HepG2 (cell line): ENCODE measurements around the gene ERF. TPM values are rescaled to one million over a fixed set of nuclear protein-coding genes. Genes with fewer than 3 reads are reported as not detected.

Source experiments
- ARID4A ChIP-seq: sonication (generic); formaldehyde crosslinking; IDR thresholded peaks from 2 replicates; pipeline ENCODE4 v1.5.0; 2020; ENCODE audit warnings: mild to moderate bottlenecking, missing genetic modification reagents, borderline replicate concordance
- FUBP1 ChIP-seq: sonication (generic); formaldehyde crosslinking; IDR thresholded peaks from 2 replicates; pipeline ENCODE4 v1.5.1; 2020; ENCODE audit warnings: missing genetic modification reagents, mild to moderate bottlenecking, borderline replicate concordance
- GRHL1 ChIP-seq: sonication (generic); formaldehyde crosslinking; conservative IDR thresholded peaks from 2 replicates; pipeline ENCODE4 v1.8.0; 2022; ENCODE audit warnings: missing genetic modification reagents
- MAF1 ChIP-seq: sonication (generic); formaldehyde crosslinking; IDR thresholded peaks from 2 replicates; pipeline ENCODE4 v1.5.0; 2020; ENCODE audit warnings: missing genetic modification reagents, borderline replicate concordance
- NFATC3 ChIP-seq: sonication (generic); formaldehyde crosslinking; IDR thresholded peaks from 2 replicates; pipeline ENCODE4 v1.5.1; 2020; ENCODE audit warnings: mild to moderate bottlenecking, missing genetic modification reagents
- PHF8 ChIP-seq: sonication (generic); formaldehyde crosslinking; IDR thresholded peaks from 2 replicates; pipeline ENCODE4 v1.5.0; 2020; ENCODE audit warnings: missing genetic modification reagents
- SIX4 ChIP-seq: sonication (generic); formaldehyde crosslinking; IDR thresholded peaks from 2 replicates; pipeline ENCODE4 v1.4.0; 2020; ENCODE audit warnings: missing genetic modification reagents
- SRY ChIP-seq: sonication (generic); formaldehyde crosslinking; IDR thresholded peaks from 2 replicates; pipeline ENCODE4 v1.8.0; 2022; ENCODE audit warnings: mild to moderate bottlenecking, missing genetic modification reagents
- ZIK1 ChIP-seq: sonication (generic); formaldehyde crosslinking; IDR thresholded peaks from 2 replicates; pipeline ENCODE4 v1.5.0; 2020; ENCODE audit warnings: mild to moderate bottlenecking, low read depth, missing genetic modification reagents, borderline replicate concordance
- ZNF251 ChIP-seq: sonication (generic); formaldehyde crosslinking; IDR thresholded peaks from 2 replicates; pipeline ENCODE4 v1.9.0; 2021; ENCODE audit warnings: mild to moderate bottlenecking, missing genetic modification reagents
- ZNF570 ChIP-seq: sonication (generic); formaldehyde crosslinking; IDR thresholded peaks from 2 replicates; pipeline ENCODE4 v1.4.0; 2020; ENCODE audit warnings: mild to moderate bottlenecking, missing genetic modification reagents, borderline replicate concordance
- ZSCAN21 ChIP-seq: sonication (generic); formaldehyde crosslinking; IDR thresholded peaks from 2 replicates; pipeline ENCODE4 v1.8.0; 2022; ENCODE audit warnings: mild to moderate bottlenecking, missing genetic modification reagents, moderate library complexity, borderline replicate concordance
- polyA plus RNA-seq, 8 experiments: library from polyadenylated mRNA; depleted of rRNA in 3 of 8; stranded (reverse) in 7 of 8; unstranded in 1 of 8; fragments of >200 nt; fragmentation: Illumina TruSeq in 4 of 8; extraction: Trizol in 4 of 8; gene quantifications; 2 replicates each; pipeline versions ENCODE4 v1.2.1 to v1.2.3, GENCODE V29; 2011 to 2016; ENCODE audit warnings: low read depth in 4 of 8, missing spikeins in 1 of 8, mixed read lengths in 1 of 8; ENCODE audit not compliant: insufficient read depth in 1 of 8
- total RNA-seq, 5 experiments: library from RNA; depleted of rRNA; stranded (reverse); fragments of >200 nt; fragmentation: Illumina TruSeq; extraction: Trizol; gene quantifications; 2 replicates each; pipeline ENCODE4 v1.2.3, GENCODE V29; 2016; ENCODE audit warnings: low read depth in 1 of 5
- TF ChIP-seq, protein P1 (sequence below): sonication (generic); formaldehyde crosslinking; IDR thresholded peaks from 2 replicates; pipeline ENCODE4 v1.9.0; 2022; ENCODE audit warnings: low read depth, missing genetic modification reagents
- TF ChIP-seq, protein P2 (sequence below): conservative IDR thresholded peaks from 2 replicates; pipeline ENCODE4 v1.6.1; 2018; ENCODE audit warnings: missing genetic modification reagents
- TF ChIP-seq, protein P3 (sequence below): sonication (generic); formaldehyde crosslinking; IDR thresholded peaks from 2 replicates; pipeline ENCODE4 v1.4.0; 2020; ENCODE audit warnings: missing genetic modification reagents

Gene ERF
- total and polyA plus RNA-seq, 2 of the 13 experiments (the other 11 are each of a cell fraction or from before 2014, with no cell fraction given): 67.1 to 69.9 TPM

GRCh38 chr19:42254089-42254849 is 659 bp downstream of the ERF start (continued):
- TF ChIP-seq FUBP1 (CRISPR knock-in tag) (no peak), SIX4 (CRISPR knock-in tag) (no peak), ZNF570 (no peak), PHF8 (CRISPR knock-in tag) (peak; percentile 53), GRHL1 (CRISPR knock-in tag) (no peak), ZIK1 (CRISPR knock-in tag) (no peak; the same call in 1 of the 2 replicates), ZSCAN21 (CRISPR knock-in tag) (no peak), MAF1 (CRISPR knock-in tag) (no peak), NFATC3 (CRISPR knock-in tag) (no peak), SRY (CRISPR knock-in tag) (no peak), ARID4A (CRISPR knock-in tag) (peak; percentile 71), ZNF251 (no peak)
- TF ChIP-seq, protein P1, sequence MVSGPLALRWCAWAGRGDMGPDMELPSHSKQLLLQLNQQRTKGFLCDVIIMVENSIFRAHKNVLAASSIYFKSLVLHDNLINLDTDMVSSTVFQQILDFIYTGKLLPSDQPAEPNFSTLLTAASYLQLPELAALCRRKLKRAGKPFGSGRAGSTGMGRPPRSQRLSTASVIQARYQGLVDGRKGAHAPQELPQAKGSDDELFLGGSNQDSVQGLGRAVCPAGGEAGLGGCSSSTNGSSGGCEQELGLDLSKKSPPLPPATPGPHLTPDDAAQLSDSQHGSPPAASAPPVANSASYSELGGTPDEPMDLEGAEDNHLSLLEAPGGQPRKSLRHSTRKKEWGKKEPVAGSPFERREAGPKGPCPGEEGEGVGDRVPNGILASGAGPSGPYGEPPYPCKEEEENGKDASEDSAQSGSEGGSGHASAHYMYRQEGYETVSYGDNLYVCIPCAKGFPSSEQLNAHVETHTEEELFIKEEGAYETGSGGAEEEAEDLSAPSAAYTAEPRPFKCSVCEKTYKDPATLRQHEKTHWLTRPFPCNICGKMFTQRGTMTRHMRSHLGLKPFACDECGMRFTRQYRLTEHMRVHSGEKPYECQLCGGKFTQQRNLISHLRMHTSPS (CRISPR knock-in tag): no peak
- TF ChIP-seq, protein P2, sequence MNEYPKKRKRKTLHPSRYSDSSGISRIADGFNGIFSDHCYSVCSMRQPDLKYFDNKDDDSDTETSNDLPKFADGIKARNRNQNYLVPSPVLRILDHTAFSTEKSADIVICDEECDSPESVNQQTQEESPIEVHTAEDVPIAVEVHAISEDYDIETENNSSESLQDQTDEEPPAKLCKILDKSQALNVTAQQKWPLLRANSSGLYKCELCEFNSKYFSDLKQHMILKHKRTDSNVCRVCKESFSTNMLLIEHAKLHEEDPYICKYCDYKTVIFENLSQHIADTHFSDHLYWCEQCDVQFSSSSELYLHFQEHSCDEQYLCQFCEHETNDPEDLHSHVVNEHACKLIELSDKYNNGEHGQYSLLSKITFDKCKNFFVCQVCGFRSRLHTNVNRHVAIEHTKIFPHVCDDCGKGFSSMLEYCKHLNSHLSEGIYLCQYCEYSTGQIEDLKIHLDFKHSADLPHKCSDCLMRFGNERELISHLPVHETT: peak; percentile 92
- TF ChIP-seq, protein P3, sequence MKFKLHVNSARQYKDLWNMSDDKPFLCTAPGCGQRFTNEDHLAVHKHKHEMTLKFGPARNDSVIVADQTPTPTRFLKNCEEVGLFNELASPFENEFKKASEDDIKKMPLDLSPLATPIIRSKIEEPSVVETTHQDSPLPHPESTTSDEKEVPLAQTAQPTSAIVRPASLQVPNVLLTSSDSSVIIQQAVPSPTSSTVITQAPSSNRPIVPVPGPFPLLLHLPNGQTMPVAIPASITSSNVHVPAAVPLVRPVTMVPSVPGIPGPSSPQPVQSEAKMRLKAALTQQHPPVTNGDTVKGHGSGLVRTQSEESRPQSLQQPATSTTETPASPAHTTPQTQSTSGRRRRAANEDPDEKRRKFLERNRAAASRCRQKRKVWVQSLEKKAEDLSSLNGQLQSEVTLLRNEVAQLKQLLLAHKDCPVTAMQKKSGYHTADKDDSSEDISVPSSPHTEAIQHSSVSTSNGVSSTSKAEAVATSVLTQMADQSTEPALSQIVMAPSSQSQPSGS: peak; percentile 28; the same call in 1 of the 2 replicates
